HG03045 (cell line): ENCODE data around the gene CEACAM18.
"Not testable (repeated sequence)": the region's sequence is repeated elsewhere in the genome, so short reads cannot be mapped to it uniquely, and the experiment has no call there.

Source experiments
- ATAC-seq: cut with Tn5 transposase; IDR thresholded peaks from one replicate; pipeline ENCODE4 v1.9.1; 2021; ENCODE audit warnings: mild to moderate bottlenecking, moderate library complexity; ENCODE audit not compliant: unreplicated experiment

CEACAM18 gene

GRCh38 chr19:51478381-51479234 is at the start of gene CEACAM18:
TSS of gene CEACAM18 (plus strand) at chr19:51478539.
- no peak for ATAC-seq

DNA sequence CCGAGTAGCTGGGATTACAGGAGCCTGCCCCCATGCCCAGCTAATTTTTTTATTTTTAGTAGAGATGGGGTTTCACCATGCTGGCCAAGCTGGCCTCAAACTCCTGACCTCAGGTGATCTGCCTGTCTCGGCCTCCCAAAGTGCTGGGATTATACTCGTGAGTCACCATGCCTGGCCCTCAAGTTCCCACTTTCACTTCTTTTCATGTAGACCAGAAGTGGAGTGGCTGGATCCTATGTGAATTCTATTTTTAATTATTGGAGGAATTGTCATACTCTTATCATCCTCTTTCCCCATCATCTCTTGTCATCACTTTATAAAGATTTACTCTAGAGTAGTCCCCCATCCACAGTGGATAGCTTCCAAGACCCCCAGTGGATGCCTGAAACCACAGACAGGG is 48.1 kb upstream of the CEACAM18 start:
- no peak for ATAC-seq

GRCh38 chr19:51431124-51431523 is 47.2 kb upstream of the CEACAM18 start:
- ATAC-seq = no peak

- ATAC-seq = no peak
Observed at GRCh38 chr19:51433043-51433442, 45.3 kb upstream of the CEACAM18 start.

- no peak for ATAC-seq
Observed at GRCh38 chr19:51434456-51434855, 43.9 kb upstream of the CEACAM18 start.

GRCh38 chr19:51439021-51439465 is 39.3 kb upstream of the CEACAM18 start:
- no peak for ATAC-seq

GRCh38 chr19:51440052-51440451 is 38.3 kb upstream of the CEACAM18 start:
- no peak for ATAC-seq

DNA sequence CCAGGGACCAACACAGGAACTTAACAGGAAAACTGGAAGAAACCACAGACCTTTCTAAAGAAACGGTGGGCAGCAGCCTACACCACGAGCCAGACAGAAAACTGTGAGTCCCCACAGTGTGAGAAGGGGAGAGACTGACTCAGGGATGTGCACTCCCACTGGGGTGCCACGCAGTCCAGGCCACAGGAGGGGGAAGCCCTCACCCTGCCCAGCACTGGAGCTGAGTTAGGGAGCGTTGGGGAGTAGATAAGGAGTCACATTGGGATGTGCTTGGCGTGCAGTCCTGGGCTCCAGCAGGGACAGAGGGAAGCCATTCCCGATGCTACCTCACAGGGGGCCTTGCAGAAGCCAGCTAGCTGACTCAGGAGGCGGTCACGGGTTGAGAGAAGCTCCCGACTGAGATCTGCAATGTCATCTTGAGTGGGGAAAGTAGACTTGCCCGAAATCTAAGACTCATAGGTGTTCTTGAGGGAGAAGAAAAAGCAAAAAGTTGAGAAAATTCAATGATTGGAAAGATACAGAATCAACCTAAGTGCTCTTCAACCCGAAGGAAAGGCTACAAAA is 37.4 kb upstream of the CEACAM18 start:
- no peak for ATAC-seq

DNA sequence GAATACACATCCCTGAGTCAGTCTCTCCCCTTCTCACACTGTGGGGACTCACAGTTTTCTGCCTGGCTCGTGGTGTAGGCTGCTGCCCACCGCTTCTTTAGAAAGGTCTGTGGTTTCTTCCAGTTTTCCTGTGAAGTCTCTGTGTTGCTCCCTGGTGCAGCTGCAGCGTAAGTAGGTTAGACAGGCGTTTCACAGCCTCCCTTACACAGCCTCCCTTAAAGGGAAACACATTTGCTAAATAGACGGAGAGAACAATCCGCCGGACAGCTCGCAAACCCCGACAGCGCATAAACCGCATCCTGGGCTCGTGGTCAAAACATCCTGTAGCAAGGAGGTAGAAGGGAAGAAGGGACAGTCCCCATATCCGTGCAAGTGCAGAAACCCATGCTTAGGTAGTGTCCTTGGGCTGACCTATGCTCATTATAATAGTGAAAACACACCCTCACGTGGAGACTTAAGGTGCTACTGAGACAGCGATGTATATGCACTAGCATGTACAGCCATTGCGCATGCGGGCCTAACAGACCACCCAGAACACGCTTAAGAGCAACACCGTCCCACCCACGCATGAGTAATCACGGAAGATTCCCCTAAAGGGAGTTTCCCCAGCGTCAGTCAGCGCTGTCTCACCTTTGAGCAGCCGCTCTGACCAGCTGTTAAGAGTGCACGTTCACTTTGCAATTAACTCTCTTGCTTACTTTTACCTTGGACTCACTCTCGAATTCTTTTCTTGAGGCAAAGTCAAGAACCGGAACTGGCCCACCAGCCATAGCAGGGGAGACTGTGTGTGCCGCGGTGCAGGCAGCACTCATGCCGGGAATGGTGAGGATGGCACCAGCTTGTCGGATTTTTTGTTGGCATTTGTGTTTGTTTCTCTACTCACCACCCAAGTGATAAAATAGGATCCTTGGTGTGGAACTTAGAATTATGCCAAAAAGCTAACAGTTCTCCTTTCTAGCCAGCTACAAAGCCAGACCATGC is 36.6 kb upstream of the CEACAM18 start:
- peak; percentile 72 for ATAC-seq

GRCh38 chr19:51447510-51447909 is 30.8 kb upstream of the CEACAM18 start:
- not testable (repeated sequence) for ATAC-seq

- no peak for ATAC-seq
Observed at GRCh38 chr19:51448011-51448410, 30.3 kb upstream of the CEACAM18 start.

DNA sequence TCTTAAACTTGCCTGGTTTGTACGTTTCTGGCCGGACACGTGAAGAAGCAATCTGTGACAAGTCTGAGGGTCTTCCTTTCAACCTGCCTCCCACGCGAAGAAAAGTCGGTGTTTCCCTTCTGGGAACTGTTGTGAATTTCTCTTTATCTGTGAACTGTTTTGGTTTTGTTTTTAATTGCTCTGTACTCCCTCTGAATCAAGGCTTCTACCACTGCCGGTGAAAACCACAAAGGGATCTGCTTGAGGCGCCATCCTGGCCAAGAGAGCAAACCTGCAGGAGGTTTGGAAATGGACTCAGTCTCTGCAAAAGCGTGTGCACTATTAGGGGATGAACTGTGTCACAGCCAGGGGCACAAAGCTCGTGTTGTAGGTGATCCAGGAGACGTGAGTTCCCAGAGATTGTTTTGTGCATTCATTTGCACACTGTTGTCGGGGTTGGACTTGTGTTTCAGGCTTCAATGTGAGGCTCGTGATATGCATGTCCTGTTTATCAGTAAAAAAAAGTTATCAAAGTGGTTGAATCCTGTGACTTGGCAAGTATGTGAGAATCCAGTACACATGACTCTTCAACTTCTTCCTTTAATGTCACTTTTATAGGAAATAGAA is 29.8 kb upstream of the CEACAM18 start:
- no peak for ATAC-seq

- no peak for ATAC-seq
Observed at GRCh38 chr19:51450730-51451307, 27.5 kb upstream of the CEACAM18 start.

- no peak for ATAC-seq
Observed at GRCh38 chr19:51456541-51457290, 21.6 kb upstream of the CEACAM18 start.

GRCh38 chr19:51457351-51458013 is 20.9 kb upstream of the CEACAM18 start:
- ATAC-seq = no peak

- ATAC-seq = no peak
Observed at GRCh38 chr19:51458051-51458645, 20.2 kb upstream of the CEACAM18 start, which contains the start of gene SIGLEC8. TSS of gene SIGLEC8 (minus strand) at chr19:51458454. CDS start at chr19:51458387, 67 bp downstream.

GRCh38 chr19:51458899-51459505 is 19.3 kb upstream of the CEACAM18 start:
- no peak for ATAC-seq
